Neuronal stem cell (in vitro differentiated cells): ENCODE measurements around the gene ACOT11.
"Not testable (repeated sequence)": the region's sequence is repeated elsewhere in the genome, so short reads cannot be mapped to it uniquely, and the experiment has no call there.

Source experiments
- DNase-seq: peaks from one replicate; pipeline ENCODE4 v3.0.0-alpha.2; 2013; ENCODE audit warnings: low spot score
- H2AFZ ChIP-seq: one replicate; pipeline ENCODE4 v1.6.1; 2013; ENCODE audit warnings: mild to moderate bottlenecking, low read length, inconsistent platforms
- H2AK5ac ChIP-seq: 2 replicates; pipeline ENCODE4 v1.6.1; 2013; ENCODE audit warnings: low read depth, mild to moderate bottlenecking, inconsistent platforms, low read length, moderate library complexity, mixed read lengths
- H2BK120ac ChIP-seq: 2 replicates; pipeline ENCODE4 v1.6.1; 2013; ENCODE audit warnings: low read depth, mild to moderate bottlenecking, inconsistent platforms, low read length, moderate library complexity, mixed read lengths
- H2BK12ac ChIP-seq: one replicate; pipeline ENCODE4 v1.6.1; 2013; ENCODE audit warnings: low read length, inconsistent platforms
- H2BK15ac ChIP-seq: 2 replicates; pipeline ENCODE4 v1.6.1; 2013; ENCODE audit warnings: mild to moderate bottlenecking, low read length, inconsistent platforms, mixed read lengths
- H2BK5ac ChIP-seq: one replicate; pipeline ENCODE4 v1.6.1; 2013; ENCODE audit warnings: inconsistent platforms, mild to moderate bottlenecking, low read length, moderate library complexity
- H3K14ac ChIP-seq: one replicate; pipeline ENCODE4 v1.6.1; 2013; ENCODE audit warnings: low read length, inconsistent platforms
- H3K18ac ChIP-seq: 2 replicates; pipeline ENCODE4 v1.6.1; 2013; ENCODE audit warnings: low read length, inconsistent platforms
- H3K23ac ChIP-seq: 2 replicates; pipeline ENCODE4 v1.6.1; 2013; ENCODE audit warnings: low read depth, mild to moderate bottlenecking, mixed read lengths, low read length, inconsistent platforms; ENCODE audit not compliant: poor library complexity
- H3K27ac ChIP-seq: replicated peaks from 3 replicates; pipeline ENCODE4 v1.5.1; 2013; ENCODE audit warnings: low read length, inconsistent platforms
- H3K27me3 ChIP-seq, 3 experiments: 2 replicates each; pipeline ENCODE4 v1.6.1; 2013; ENCODE audit warnings: low read length in 3 of 3, mild to moderate bottlenecking in 2 of 3, inconsistent platforms in 1 of 3, low read depth in 1 of 3, mixed read lengths in 1 of 3, moderate library complexity in 1 of 3; ENCODE audit not compliant: control insufficient read depth in 3 of 3, insufficient read depth in 3 of 3
- H3K36me3 ChIP-seq, 2 donors: replicated peaks in 1 of 2; 2 replicates each; pipeline ENCODE4 v1.6.1; 2013; ENCODE audit warnings: low read length in 2 of 2; ENCODE audit not compliant: control insufficient read depth in 2 of 2, insufficient read depth in 2 of 2
- H3K4ac ChIP-seq: 2 replicates; pipeline ENCODE4 v1.6.1; 2013; ENCODE audit warnings: inconsistent platforms, mild to moderate bottlenecking, low read length, moderate library complexity
- H3K4me1 ChIP-seq, 2 donors: 1 replicate in 1 of 2; 2 replicates in 1 of 2; pipeline ENCODE4 v1.6.1; 2013; ENCODE audit warnings: low read length in 2 of 2, low read depth in 1 of 2; ENCODE audit not compliant: control insufficient read depth in 2 of 2, insufficient read depth in 1 of 2
- H3K4me2 ChIP-seq: one replicate; pipeline ENCODE4 v1.6.1; 2013; ENCODE audit warnings: mild to moderate bottlenecking, low read length, inconsistent platforms; ENCODE audit not compliant: insufficient read depth, poor library complexity, severe bottlenecking
- H3K4me3 ChIP-seq, 2 donors: 2 replicates each; pipeline ENCODE4 v1.5.1; 2013; ENCODE audit warnings: low read length in 2 of 2, mild to moderate bottlenecking in 2 of 2, inconsistent platforms in 1 of 2, moderate library complexity in 1 of 2
- H3K79me1 ChIP-seq: one replicate; pipeline ENCODE4 v1.6.1; 2013; ENCODE audit warnings: low read depth, mild to moderate bottlenecking, inconsistent platforms, low read length, moderate library complexity
- H3K9ac ChIP-seq: one replicate; pipeline ENCODE4 v1.6.1; 2013; ENCODE audit warnings: mild to moderate bottlenecking, low read depth, low read length, inconsistent platforms; ENCODE audit not compliant: poor library complexity
- H3K9me3 ChIP-seq, 2 donors: replicated peaks in 1 of 2; 2 replicates each; pipeline versions ENCODE3 to v1.6.1; 2013; ENCODE audit warnings: low read length in 2 of 2, mild to moderate bottlenecking in 2 of 2, inconsistent platforms in 1 of 2, low read depth in 1 of 2, mixed read lengths in 1 of 2, moderate library complexity in 1 of 2; ENCODE audit not compliant: control insufficient read depth in 2 of 2, insufficient read depth in 1 of 2
- H4K8ac ChIP-seq: one replicate; pipeline ENCODE4 v1.6.1; 2013; ENCODE audit warnings: low read depth, mild to moderate bottlenecking, inconsistent platforms, low read length, moderate library complexity
- H4K91ac ChIP-seq: one replicate; pipeline ENCODE4 v1.6.1; 2013; ENCODE audit warnings: low read length, low read depth, mild to moderate bottlenecking, inconsistent platforms; ENCODE audit not compliant: poor library complexity
- WGBS, 2 donors: extraction: QIAGEN DNeasy Blood & Tissue Kit; methylation state at CpG; one replicate each; pipeline ENCODE4 v1.1.7; 2013; ENCODE audit warnings: missing lambda C conversion rate in 2 of 2, mixed read lengths in 1 of 2; ENCODE audit not compliant: insufficient read length in 2 of 2, insufficient replicate concordance in 1 of 2; ENCODE audit errors: extremely low coverage in 2 of 2; 5-methylcytosine and 5-hydroxymethylcytosine counted together

ACOT11 gene

GRCh38 chr1:54536656-54537055 lies 11.4 kb upstream of the ACOT11 start:
- H3K36me3 ChIP-seq, H4K91ac ChIP-seq, H3K79me1 ChIP-seq, H3K23ac ChIP-seq, H2BK15ac ChIP-seq, H3K27me3 ChIP-seq, H3K9ac ChIP-seq, H2AK5ac ChIP-seq, H3K27ac ChIP-seq, H2BK12ac ChIP-seq, H3K4me3 ChIP-seq, H3K4ac ChIP-seq, H3K4me1 ChIP-seq, H2AFZ ChIP-seq, H3K9me3 ChIP-seq, H3K4me2 ChIP-seq, H2BK120ac ChIP-seq, H2BK5ac ChIP-seq, H3K18ac ChIP-seq, DNase-seq, H4K8ac ChIP-seq, H3K14ac ChIP-seq: not testable (repeated sequence)
- WGBS, 2 donors = no CpG with 5 or more reads among the region's 4 CpGs

GRCh38 chr1:54537611-54538010 lies 10.4 kb upstream of the ACOT11 start:
- Histone ChIP-seq H3K23ac (no peak overlapping the region), H3K9ac (no peak overlapping the region), H4K91ac (no peak overlapping the region), H2BK15ac (no peak overlapping the region), H2BK5ac (no peak overlapping the region), H4K8ac (no peak overlapping the region), H2AK5ac (no peak overlapping the region), H3K9me3 (no peaks in the 10 kb centered on the region), H2BK120ac (no peak overlapping the region), H3K27ac (no peak overlapping the region), H3K4me3 (no peak overlapping the region), H3K14ac (no peak overlapping the region), H3K4me1 (peaks cover 3 to 6% of the 10 kb centered on the region in 2 donors), H3K79me1 (no peaks in the 10 kb centered on the region), H2BK12ac (no peak overlapping the region), H3K4ac (no peak overlapping the region), H3K4me2 (no peak overlapping the region), H3K27me3 (peaks cover 0 to 14% (median 3%) of the 10 kb centered on the region in 3 experiments), H3K18ac (no peak overlapping the region), H3K36me3 (no peaks in the 10 kb centered on the region), H2AFZ (no peak overlapping the region)
- no CpG with 5 or more reads among the region's 4 CpGs for WGBS, 2 donors
- no peak for DNase-seq

- no peak overlapping the region for H2BK12ac ChIP-seq
- H3K4me2 ChIP-seq = no peak overlapping the region
- H3K9ac ChIP-seq = no peak overlapping the region
- H3K18ac ChIP-seq = no peak overlapping the region
- no peak overlapping the region for H2BK5ac ChIP-seq
- peaks cover 0 to 22% (median 3%) of the 10 kb centered on the region in 3 experiments for H3K27me3 ChIP-seq
- no peak for DNase-seq
- H3K79me1 ChIP-seq = no peaks in the 10 kb centered on the region
- H2BK120ac ChIP-seq = no peak overlapping the region
- H3K36me3 ChIP-seq = no peaks in the 10 kb centered on the region
- H3K14ac ChIP-seq = no peak overlapping the region
- H2AK5ac ChIP-seq = no peak overlapping the region
- H3K4me3 ChIP-seq = no peak overlapping the region
- H4K91ac ChIP-seq = no peak overlapping the region
- H3K9me3 ChIP-seq = no peaks in the 10 kb centered on the region
- peaks cover 11 to 13% of the 10 kb centered on the region in 2 donors for H3K4me1 ChIP-seq
- no CpG with 5 or more reads among the region's 8 CpGs for WGBS, 2 donors
- no peak overlapping the region for H4K8ac ChIP-seq
- no peak overlapping the region for H2BK15ac ChIP-seq
- no peak overlapping the region for H3K27ac ChIP-seq
- no peak overlapping the region for H3K4ac ChIP-seq
- no peak overlapping the region for H2AFZ ChIP-seq
- H3K23ac ChIP-seq = no peak overlapping the region
Measured at GRCh38 chr1:54538538-54538937, 9.5 kb upstream of the ACOT11 start.

GRCh38 chr1:54540582-54541295 lies 7.3 kb upstream of the ACOT11 start:
- DNase-seq = no peak
- H3K9ac ChIP-seq = no peak overlapping the region
- no peak overlapping the region for H2BK120ac ChIP-seq
- H2BK15ac ChIP-seq = no peak overlapping the region
- H2AFZ ChIP-seq = no peak overlapping the region
- H3K18ac ChIP-seq = no peak overlapping the region
- H3K9me3 ChIP-seq = no peaks in the 10 kb centered on the region
- H4K91ac ChIP-seq = no peak overlapping the region
- H3K4me1 ChIP-seq = peaks cover 13% of the 10 kb centered on the region in 2 donors
- H3K4me2 ChIP-seq = no peak overlapping the region
- no CpG with 5 or more reads among the region's 10 CpGs for WGBS, 2 donors
- H3K23ac ChIP-seq = no peak overlapping the region
- no peak overlapping the region for H2BK5ac ChIP-seq
- H3K27me3 ChIP-seq = peaks cover 0 to 30% (median 3%) of the 10 kb centered on the region in 3 experiments
- H3K79me1 ChIP-seq = no peaks in the 10 kb centered on the region
- H2AK5ac ChIP-seq = no peak overlapping the region
- no peak overlapping the region for H4K8ac ChIP-seq
- no peak overlapping the region for H3K14ac ChIP-seq
- no peak overlapping the region for H3K4me3 ChIP-seq
- H3K4ac ChIP-seq = no peak overlapping the region
- no peak overlapping the region for H2BK12ac ChIP-seq
- no peak overlapping the region for H3K27ac ChIP-seq
- no peaks in the 10 kb centered on the region for H3K36me3 ChIP-seq
